ENCODE measurements around the gene NOTUM. TPM values are rescaled to one million over a fixed set of nuclear protein-coding genes. Genes with fewer than 3 reads are reported as not detected.

The NOTUM gene
- total RNA-seq, 1 donor from 2014 or later = 1.7 TPM

- Mint-ChIP-seq H3K4me1 (ENCODE audit: low read depth, unreplicated experiment) (peaks cover 14% of the 10 kb centered on the region), H3K9me3 (ENCODE audit: unreplicated experiment) (no peaks in the 10 kb centered on the region), H3K27me3 (ENCODE audit: low read depth, unreplicated experiment) (no peaks in the 10 kb centered on the region), H3K36me3 (ENCODE audit: low read depth, unreplicated experiment) (no peaks in the 10 kb centered on the region), H3K27ac (ENCODE audit: unreplicated experiment) (peak overlapping the region; percentile 98), H3K4me3 (ENCODE audit: unreplicated experiment) (peak overlapping the region; percentile 93)
- peak overlapping the region; percentile 94 for H3K4me2 ChIP-seq (ENCODE audit: low read length)
- FAIRE-seq = no peak
- peaks cover 32% of the 10 kb centered on the region for H3K4me1 ChIP-seq (ENCODE audit: insufficient read depth, low read length)
- H4K20me1 ChIP-seq (ENCODE audit: insufficient read depth, low read length) = peaks cover 59% of the 10 kb centered on the region
- peak overlapping the region; percentile 87 for H3K27ac ChIP-seq (ENCODE audit: low read depth, low read length)
- peaks cover 61% of the 10 kb centered on the region for H3K79me2 ChIP-seq (ENCODE audit: insufficient read depth, low read length)
- TF ChIP-seq, protein P1, sequence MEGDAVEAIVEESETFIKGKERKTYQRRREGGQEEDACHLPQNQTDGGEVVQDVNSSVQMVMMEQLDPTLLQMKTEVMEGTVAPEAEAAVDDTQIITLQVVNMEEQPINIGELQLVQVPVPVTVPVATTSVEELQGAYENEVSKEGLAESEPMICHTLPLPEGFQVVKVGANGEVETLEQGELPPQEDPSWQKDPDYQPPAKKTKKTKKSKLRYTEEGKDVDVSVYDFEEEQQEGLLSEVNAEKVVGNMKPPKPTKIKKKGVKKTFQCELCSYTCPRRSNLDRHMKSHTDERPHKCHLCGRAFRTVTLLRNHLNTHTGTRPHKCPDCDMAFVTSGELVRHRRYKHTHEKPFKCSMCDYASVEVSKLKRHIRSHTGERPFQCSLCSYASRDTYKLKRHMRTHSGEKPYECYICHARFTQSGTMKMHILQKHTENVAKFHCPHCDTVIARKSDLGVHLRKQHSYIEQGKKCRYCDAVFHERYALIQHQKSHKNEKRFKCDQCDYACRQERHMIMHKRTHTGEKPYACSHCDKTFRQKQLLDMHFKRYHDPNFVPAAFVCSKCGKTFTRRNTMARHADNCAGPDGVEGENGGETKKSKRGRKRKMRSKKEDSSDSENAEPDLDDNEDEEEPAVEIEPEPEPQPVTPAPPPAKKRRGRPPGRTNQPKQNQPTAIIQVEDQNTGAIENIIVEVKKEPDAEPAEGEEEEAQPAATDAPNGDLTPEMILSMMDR (IDR thresholded peaks at IDR 0.05; ENCODE audit: insufficient read depth, low read depth, low read length) = no peak
- no peak for TF ChIP-seq EZH2 (IDR thresholded peaks at IDR 0.05; ENCODE audit: insufficient read depth, low read length)
- H2AFZ ChIP-seq (ENCODE audit: low read depth, low read length) = no peak overlapping the region
- H3K36me3 ChIP-seq (ENCODE audit: insufficient read depth, low read length) = peaks cover 4% of the 10 kb centered on the region
- H3K9me3 ChIP-seq (ENCODE audit: insufficient read depth, low read depth, low read length) = no peaks in the 10 kb centered on the region
- no peak for DNase-seq (ENCODE audit: low read depth)
- H3K27me3 ChIP-seq (ENCODE audit: insufficient read depth, low read length) = no peaks in the 10 kb centered on the region
- peak overlapping the region; percentile 88 for H3K9ac ChIP-seq (ENCODE audit: low read length)
- H3K4me3 ChIP-seq (ENCODE audit: insufficient read depth, low read depth, low read length) = peak overlapping the region; percentile 66
Observed at GRCh38 chr17:81925860-81926450, 35.0 kb downstream of the NOTUM start.

GRCh38 chr17:81924557-81925532 lies 36.1 kb downstream of the NOTUM start:
- no peak for DNase-seq (ENCODE audit: low read depth)
- no peak overlapping the region for H3K4me3 ChIP-seq (ENCODE audit: insufficient read depth, low read depth, low read length)
- peaks cover 32% of the 10 kb centered on the region for H3K4me1 ChIP-seq (ENCODE audit: insufficient read depth, low read length)
- Mint-ChIP-seq H3K27me3 (ENCODE audit: low read depth, unreplicated experiment) (no peaks in the 10 kb centered on the region), H3K27ac (ENCODE audit: unreplicated experiment) (peak overlapping the region; percentile 66), H3K4me3 (ENCODE audit: unreplicated experiment) (peak overlapping the region; percentile 93), H3K4me1 (ENCODE audit: low read depth, unreplicated experiment) (peaks cover 14% of the 10 kb centered on the region), H3K36me3 (ENCODE audit: low read depth, unreplicated experiment) (peaks cover 2% of the 10 kb centered on the region), H3K9me3 (ENCODE audit: unreplicated experiment) (no peaks in the 10 kb centered on the region)
- no peak overlapping the region for H3K9ac ChIP-seq (ENCODE audit: low read length)
- peaks cover 72% of the 10 kb centered on the region for H3K79me2 ChIP-seq (ENCODE audit: insufficient read depth, low read length)
- no peak overlapping the region for H3K27ac ChIP-seq (ENCODE audit: low read depth, low read length)
- H2AFZ ChIP-seq (ENCODE audit: low read depth, low read length) = no peak overlapping the region
- TF ChIP-seq, protein P1 (IDR thresholded peaks at IDR 0.05; ENCODE audit: insufficient read depth, low read depth, low read length) = no peak
- TF ChIP-seq EZH2 (IDR thresholded peaks at IDR 0.05; ENCODE audit: insufficient read depth, low read length) = no peak
- no peaks in the 10 kb centered on the region for H3K27me3 ChIP-seq (ENCODE audit: insufficient read depth, low read length)
- H3K36me3 ChIP-seq (ENCODE audit: insufficient read depth, low read length) = peaks cover 5% of the 10 kb centered on the region
- H3K4me2 ChIP-seq (ENCODE audit: low read length) = peak overlapping the region; percentile 85
- FAIRE-seq = no peak
- H4K20me1 ChIP-seq (ENCODE audit: insufficient read depth, low read length) = peaks cover 68% of the 10 kb centered on the region
- no peaks in the 10 kb centered on the region for H3K9me3 ChIP-seq (ENCODE audit: insufficient read depth, low read depth, low read length)
